Activated naive CD4-positive, alpha-beta T cell treated with anti-CD3 and anti-CD28 coated beads, Interleukin-2, amount 10 ng/mL, durations not matched to agents 7 days and 5 days (primary cell): ENCODE results near the gene ANO8.
A peak's percentile ranks its signal among the peaks of the same experiment; 100 is the strongest.

ENCODE experiments used
- CTCF ChIA-PET: fragments of 350-600 bp; sonication (Branson Sonifier 250); formaldehyde crosslinking; loops from one replicate; lab custom pipeline; 2021; ENCODE audit warnings: antibody characterized with exemption; lab: Charles Lee
- DNase-seq: peaks from one replicate; pipeline ENCODE4 v3.0.0-alpha.2; 2020
- H3K27ac Mint-ChIP-seq: one replicate; pipeline ENCODE4 v1.8.0; 2021; ENCODE audit warnings: mild to moderate bottlenecking, moderate library complexity, mixed read lengths
- H3K27me3 Mint-ChIP-seq: one replicate; pipeline ENCODE4 v1.8.0; 2021; ENCODE audit warnings: mild to moderate bottlenecking, mixed read lengths
- H3K36me3 Mint-ChIP-seq: one replicate; pipeline ENCODE4 v1.8.0; 2021; ENCODE audit warnings: mixed read lengths
- H3K4me1 Mint-ChIP-seq: one replicate; pipeline ENCODE4 v1.8.0; 2021; ENCODE audit warnings: mixed read lengths
- H3K4me3 Mint-ChIP-seq: one replicate; pipeline ENCODE4 v1.8.0; 2021; ENCODE audit warnings: mild to moderate bottlenecking, moderate library complexity, mixed read lengths
- H3K9me3 Mint-ChIP-seq: one replicate; pipeline ENCODE4 v1.8.0; 2021; ENCODE audit warnings: mixed read lengths

The ANO8 gene

DNA sequence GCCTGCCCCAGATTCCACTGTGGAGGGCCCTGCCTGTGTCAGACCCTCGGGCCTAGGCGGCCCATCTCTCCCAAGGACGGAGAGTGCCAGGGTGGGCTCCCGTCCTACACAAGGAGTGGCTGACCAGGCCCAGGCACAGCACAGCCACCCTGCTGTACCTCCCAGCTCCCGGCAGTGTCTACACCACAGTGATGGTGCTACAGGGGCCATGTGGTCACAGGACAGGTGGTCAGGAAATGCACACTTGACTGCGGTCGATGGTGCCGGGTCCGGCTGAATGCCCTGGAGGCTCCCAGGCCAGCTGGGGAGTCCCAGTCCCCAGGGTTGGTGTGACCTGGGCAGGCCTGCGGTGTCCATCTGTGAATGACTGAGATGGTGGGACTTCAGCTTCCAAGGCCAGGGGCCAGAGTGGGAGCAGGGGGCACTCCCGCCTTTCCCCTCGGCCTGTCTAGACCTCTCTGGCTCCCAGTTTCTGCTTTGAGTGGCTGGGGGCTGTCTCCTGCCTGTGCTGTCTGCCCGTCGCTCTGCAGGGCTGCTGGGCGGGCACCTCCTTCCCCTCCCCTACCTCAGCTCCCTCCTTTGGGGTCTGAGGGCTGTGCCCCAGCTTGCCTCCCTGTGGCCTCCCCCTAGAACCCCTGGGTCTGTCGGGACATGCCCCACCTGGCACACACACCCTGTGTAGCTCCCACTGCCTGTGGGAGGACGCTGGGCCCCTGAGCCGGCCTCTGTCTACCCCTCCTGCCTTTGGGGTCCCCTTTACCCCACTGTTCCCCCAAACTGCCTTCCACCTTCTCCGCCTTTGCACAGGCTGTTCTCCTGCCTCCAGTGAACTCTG is 12.8 kb downstream of the ANO8 start:
- no peaks in the 10 kb centered on the region for H3K27me3 Mint-ChIP-seq
- H3K27ac Mint-ChIP-seq = no peak overlapping the region
- H3K36me3 Mint-ChIP-seq = peaks cover 20% of the 10 kb centered on the region
- CTCF ChIA-PET = no interaction called here
- DNase-seq = no peak
- H3K4me3 Mint-ChIP-seq = no peak overlapping the region
- H3K4me1 Mint-ChIP-seq = peaks cover 2% of the 10 kb centered on the region
- H3K9me3 Mint-ChIP-seq = no peaks in the 10 kb centered on the region

- no peaks in the 10 kb centered on the region for H3K27me3 Mint-ChIP-seq
- peaks cover 6% of the 10 kb centered on the region for H3K4me1 Mint-ChIP-seq
- H3K27ac Mint-ChIP-seq = no peak overlapping the region
- CTCF ChIA-PET = no interaction called here
- H3K9me3 Mint-ChIP-seq = no peaks in the 10 kb centered on the region
- DNase-seq = no peak
- no peak overlapping the region for H3K4me3 Mint-ChIP-seq
- H3K36me3 Mint-ChIP-seq = peaks cover 27% of the 10 kb centered on the region
Measured at GRCh38 chr19:17320435-17320834, 14.2 kb downstream of the ANO8 start.

DNA sequence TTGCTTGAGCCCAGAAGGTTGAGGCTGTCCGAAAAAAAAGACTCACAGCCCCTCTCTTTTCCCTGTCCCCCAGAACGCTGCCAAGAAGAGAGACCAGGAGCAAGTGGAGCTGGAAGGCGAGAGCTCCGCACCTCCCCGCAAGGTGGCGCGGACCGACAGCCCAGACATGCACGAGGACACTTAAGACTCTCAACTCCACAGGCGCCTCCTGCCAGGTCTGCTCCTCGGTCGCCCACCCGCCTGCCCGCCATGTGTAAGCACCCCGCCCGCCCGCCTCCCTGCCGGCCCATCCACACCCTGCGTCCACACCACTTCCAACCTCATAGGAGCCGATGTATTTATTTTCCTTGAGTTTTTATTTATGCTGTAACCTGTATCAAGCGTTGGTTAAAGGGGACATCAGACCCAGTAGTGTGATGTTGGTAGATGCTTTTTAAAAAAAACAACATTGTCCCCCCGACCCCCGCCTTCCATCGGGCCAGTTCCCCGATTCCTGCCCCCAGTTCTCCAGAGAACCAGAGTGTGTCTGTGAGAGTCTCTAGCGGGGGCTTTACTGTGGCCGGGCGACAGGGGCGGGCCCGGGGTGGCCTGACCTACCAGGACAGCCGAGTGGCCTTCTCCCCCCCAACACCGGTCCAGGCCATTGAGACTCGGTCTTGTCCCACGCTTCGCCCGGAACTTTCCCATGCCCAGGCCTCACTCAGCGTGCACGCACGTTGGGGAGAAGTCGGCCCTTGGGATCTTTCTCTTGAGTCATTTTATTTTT is 15.0 kb downstream of the ANO8 start:
- H3K9me3 Mint-ChIP-seq = no peaks in the 10 kb centered on the region
- no peaks in the 10 kb centered on the region for H3K27me3 Mint-ChIP-seq
- H3K4me1 Mint-ChIP-seq = peaks cover 6% of the 10 kb centered on the region
- peaks cover 29% of the 10 kb centered on the region for H3K36me3 Mint-ChIP-seq
- DNase-seq = no peak
- no peak overlapping the region for H3K4me3 Mint-ChIP-seq
- no peak overlapping the region for H3K27ac Mint-ChIP-seq
- CTCF ChIA-PET = interaction anchor here (1.2 kb wide), 1 partner anchor 66 kb away, joined by 3 read pairs; no protein-coding TSS in a partner anchor

- Mint-ChIP-seq H3K36me3 (peaks cover 33% of the 10 kb centered on the region), H3K4me3 (no peak overlapping the region), H3K9me3 (no peaks in the 10 kb centered on the region), H3K27ac (no peak overlapping the region), H3K27me3 (no peaks in the 10 kb centered on the region), H3K4me1 (peaks cover 6% of the 10 kb centered on the region)
- DNase-seq = no peak
- CTCF ChIA-PET = interaction anchor here (1.2 kb wide), 1 partner anchor 67 kb away, joined by 3 read pairs; no protein-coding TSS in a partner anchor
Measured at GRCh38 chr19:17318966-17319365, 15.7 kb downstream of the ANO8 start.

GRCh38 chr19:17314007-17314593 is 20.6 kb downstream of the ANO8 start:
- H3K9me3 Mint-ChIP-seq = no peaks in the 10 kb centered on the region
- H3K4me1 Mint-ChIP-seq = peaks cover 30% of the 10 kb centered on the region
- CTCF ChIA-PET = no interaction called here
- no peak overlapping the region for H3K4me3 Mint-ChIP-seq
- DNase-seq = no peak
- no peaks in the 10 kb centered on the region for H3K27me3 Mint-ChIP-seq
- no peak overlapping the region for H3K27ac Mint-ChIP-seq
- peaks cover 24% of the 10 kb centered on the region for H3K36me3 Mint-ChIP-seq

GRCh38 chr19:17312189-17313113 is 22.2 kb downstream of the ANO8 start:
- no peak for DNase-seq
- Mint-ChIP-seq H3K9me3 (no peaks in the 10 kb centered on the region), H3K27me3 (no peaks in the 10 kb centered on the region), H3K4me1 (peaks cover 39% of the 10 kb centered on the region), H3K27ac (no peak overlapping the region), H3K36me3 (peaks cover 26% of the 10 kb centered on the region), H3K4me3 (no peak overlapping the region)
- CTCF ChIA-PET = no interaction called here

DNA sequence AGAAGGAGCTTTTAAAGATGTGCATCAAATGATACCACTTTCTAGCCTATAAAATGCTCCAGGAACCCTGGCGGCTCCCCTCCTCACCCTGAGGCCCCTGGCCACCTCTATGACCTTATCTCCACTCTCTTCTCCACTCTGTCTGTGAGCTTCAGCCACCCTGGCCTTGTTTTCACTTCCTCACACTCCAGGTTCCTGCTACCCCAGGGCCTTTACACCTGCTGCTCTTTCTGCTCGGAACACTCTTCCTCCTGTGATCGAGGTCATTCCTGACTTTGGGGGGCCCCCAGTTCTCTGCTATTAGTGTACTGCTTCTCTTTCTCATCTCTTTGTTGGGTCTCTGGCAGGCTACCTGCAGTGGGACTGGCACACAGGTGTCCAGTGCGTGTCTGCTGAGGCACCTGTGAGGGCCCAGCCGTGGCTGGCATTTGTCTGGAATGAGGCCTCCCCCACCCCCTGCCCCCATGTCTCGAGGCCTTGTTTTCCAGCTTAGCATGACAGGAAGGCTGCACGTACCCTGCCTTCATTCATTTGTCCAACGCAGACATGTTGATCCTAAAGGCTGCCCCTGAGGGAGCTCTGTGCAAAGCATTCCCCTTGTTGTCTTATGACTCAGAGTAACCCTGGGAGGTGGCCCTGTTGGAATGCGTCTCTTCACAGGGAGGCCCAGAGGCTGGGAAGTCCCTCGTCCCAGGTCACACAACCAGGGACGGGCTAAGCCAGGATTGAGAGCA is 23.0 kb downstream of the ANO8 start:
- CTCF ChIA-PET = no interaction called here
- Mint-ChIP-seq H3K36me3 (peaks cover 26% of the 10 kb centered on the region), H3K27me3 (no peaks in the 10 kb centered on the region), H3K4me1 (peaks cover 46% of the 10 kb centered on the region), H3K4me3 (peak overlapping the region; percentile 26), H3K9me3 (no peaks in the 10 kb centered on the region), H3K27ac (peak overlapping the region; percentile 65)
- no peak for DNase-seq

DNA sequence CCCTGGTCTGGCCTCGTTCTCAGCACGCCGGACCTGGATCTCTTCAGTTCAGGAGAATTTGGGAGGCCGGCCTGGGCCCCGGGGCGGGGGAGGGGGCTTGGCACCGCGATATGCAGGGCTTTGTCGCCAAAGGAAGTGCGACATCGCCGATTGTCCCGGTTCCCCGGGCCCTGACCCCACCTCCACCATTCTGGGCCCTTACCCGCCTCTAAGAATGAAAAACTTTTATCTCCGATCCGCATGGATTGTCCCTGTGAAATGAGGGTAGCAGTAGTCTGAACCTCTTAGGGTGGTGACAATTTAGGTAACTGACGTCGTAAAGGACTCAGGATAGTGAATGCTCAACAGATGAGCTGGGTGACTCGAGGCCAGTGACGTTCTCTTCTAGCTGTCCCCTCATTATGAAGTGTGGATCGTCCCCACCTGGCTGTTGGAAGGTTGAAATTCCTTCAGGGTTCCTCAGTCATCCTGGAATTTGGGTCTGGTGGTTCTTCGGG is 24.6 kb downstream of the ANO8 start:
- DNase-seq = no peak
- H3K36me3 Mint-ChIP-seq = peaks cover 19% of the 10 kb centered on the region
- peaks cover 54% of the 10 kb centered on the region for H3K4me1 Mint-ChIP-seq
- no peaks in the 10 kb centered on the region for H3K9me3 Mint-ChIP-seq
- CTCF ChIA-PET = interaction anchor here (1.0 kb wide), 1 partner anchor 27 kb away, joined by 5 read pairs; no protein-coding TSS in a partner anchor
- H3K4me3 Mint-ChIP-seq = peak overlapping the region; percentile 99
- peak overlapping the region; percentile 96 for H3K27ac Mint-ChIP-seq
- H3K27me3 Mint-ChIP-seq = no peaks in the 10 kb centered on the region

- H3K36me3 Mint-ChIP-seq = peaks cover 19% of the 10 kb centered on the region
- H3K4me3 Mint-ChIP-seq = peak within 1 kb of the TSS; percentile 99
- H3K27me3 Mint-ChIP-seq = no peaks in the 10 kb centered on the region
- CTCF ChIA-PET = interaction anchor here (0.6 to 3.4 kb wide), 6 partner anchors 16 to 77 kb away, joined by 3 to 12 read pairs (median 5); no protein-coding TSS in a partner anchor
- H3K9me3 Mint-ChIP-seq = no peaks in the 10 kb centered on the region
- H3K4me1 Mint-ChIP-seq = peaks cover 60% of the 10 kb centered on the region
- DNase-seq = peak; percentile 100
- H3K27ac Mint-ChIP-seq = peak within 1 kb of the TSS; percentile 96
Measured at GRCh38 chr19:17309198-17309964, 25.3 kb downstream of the ANO8 start, which contains the start of gene DDA1. Gene DDA1, plus strand, starts transcription at chr19:17309563. Its CDS starts 92 bp downstream, at chr19:17309655.

DNA sequence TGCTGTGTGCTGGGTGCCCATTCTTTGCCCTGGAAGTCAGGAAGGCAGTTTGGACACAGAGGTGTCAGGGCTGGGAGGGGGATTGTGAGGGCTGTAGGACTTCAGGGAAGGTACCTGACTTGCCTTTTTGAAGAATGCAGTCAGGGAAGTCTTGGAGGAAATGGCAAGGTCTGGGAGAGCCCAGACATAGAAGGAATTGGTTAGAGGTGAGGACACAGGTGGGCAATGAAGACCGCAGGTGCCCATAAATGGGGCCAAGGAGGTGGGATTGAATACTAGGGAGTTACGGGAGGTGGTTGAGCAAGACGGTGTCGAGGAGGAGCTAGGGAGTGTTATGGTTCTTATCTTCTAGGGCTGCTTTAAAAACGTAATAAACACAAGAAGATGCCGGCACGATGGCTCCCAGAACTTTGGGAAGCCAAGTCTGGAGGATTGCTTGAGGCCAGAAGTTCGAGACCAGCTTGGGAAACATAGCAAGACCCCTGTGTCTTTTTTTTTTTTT is 26.7 kb downstream of the ANO8 start:
- Mint-ChIP-seq H3K4me3 (peak overlapping the region; percentile 89), H3K36me3 (peaks cover 13% of the 10 kb centered on the region), H3K27ac (peak overlapping the region; percentile 50), H3K27me3 (no peaks in the 10 kb centered on the region), H3K4me1 (peaks cover 68% of the 10 kb centered on the region), H3K9me3 (no peaks in the 10 kb centered on the region)
- DNase-seq = no peak
- CTCF ChIA-PET = interaction anchor here (3.4 kb wide), 1 partner anchor 78 kb away, joined by 12 read pairs; no protein-coding TSS in a partner anchor

GRCh38 chr19:17306285-17306714 is 28.4 kb downstream of the ANO8 start:
- H3K9me3 Mint-ChIP-seq = no peaks in the 10 kb centered on the region
- H3K27me3 Mint-ChIP-seq = no peaks in the 10 kb centered on the region
- CTCF ChIA-PET = interaction anchor here (0.6 to 3.4 kb wide), 4 partner anchors 13 to 80 kb away, joined by 3 to 12 read pairs (median 4); no protein-coding TSS in a partner anchor
- H3K4me1 Mint-ChIP-seq = peaks cover 72% of the 10 kb centered on the region
- H3K4me3 Mint-ChIP-seq = peak overlapping the region; percentile 89
- H3K27ac Mint-ChIP-seq = peak overlapping the region; percentile 85
- no peak for DNase-seq
- H3K36me3 Mint-ChIP-seq = peaks cover 7% of the 10 kb centered on the region
